ENCODE data around the gene ATL2.

Gene ATL2

DNA sequence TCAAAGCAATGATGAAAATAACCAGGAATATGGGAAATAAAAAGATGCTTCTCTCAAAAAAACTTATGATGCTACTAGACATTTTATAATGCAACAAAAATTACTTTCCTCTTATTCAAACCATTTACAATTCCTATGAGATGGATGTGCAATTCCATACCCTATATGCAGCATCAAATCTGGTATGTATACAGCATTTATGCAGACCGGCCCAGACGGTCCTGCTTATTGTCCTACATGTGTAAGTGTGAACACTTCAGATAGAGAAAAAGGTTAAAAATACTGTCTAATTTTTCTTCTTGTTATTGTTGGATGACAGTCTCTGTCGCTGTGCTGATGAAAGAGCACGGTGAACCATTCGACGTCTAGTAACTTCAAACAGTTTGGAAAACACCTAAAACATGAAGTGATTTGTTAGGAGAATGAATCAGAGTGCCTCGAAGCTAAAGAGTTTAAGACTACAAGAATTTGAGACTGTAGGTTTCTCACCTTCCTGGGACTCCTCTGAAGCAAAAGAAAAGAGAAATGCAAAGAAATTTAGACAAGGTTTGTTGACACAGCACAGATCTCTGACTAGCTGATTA, 80.8 kb downstream of the ATL2 start:
- no peak for DNase-seq (ENCODE audit: low spot score)
- in situ Hi-C loops (cut with MboI; ENCODE audit: low pct_unique_long_range_greater_than_20kb, low sequenced_read_pairs, unreplicated experiment): no loop called here
- TF ChIP-seq, protein P1, sequence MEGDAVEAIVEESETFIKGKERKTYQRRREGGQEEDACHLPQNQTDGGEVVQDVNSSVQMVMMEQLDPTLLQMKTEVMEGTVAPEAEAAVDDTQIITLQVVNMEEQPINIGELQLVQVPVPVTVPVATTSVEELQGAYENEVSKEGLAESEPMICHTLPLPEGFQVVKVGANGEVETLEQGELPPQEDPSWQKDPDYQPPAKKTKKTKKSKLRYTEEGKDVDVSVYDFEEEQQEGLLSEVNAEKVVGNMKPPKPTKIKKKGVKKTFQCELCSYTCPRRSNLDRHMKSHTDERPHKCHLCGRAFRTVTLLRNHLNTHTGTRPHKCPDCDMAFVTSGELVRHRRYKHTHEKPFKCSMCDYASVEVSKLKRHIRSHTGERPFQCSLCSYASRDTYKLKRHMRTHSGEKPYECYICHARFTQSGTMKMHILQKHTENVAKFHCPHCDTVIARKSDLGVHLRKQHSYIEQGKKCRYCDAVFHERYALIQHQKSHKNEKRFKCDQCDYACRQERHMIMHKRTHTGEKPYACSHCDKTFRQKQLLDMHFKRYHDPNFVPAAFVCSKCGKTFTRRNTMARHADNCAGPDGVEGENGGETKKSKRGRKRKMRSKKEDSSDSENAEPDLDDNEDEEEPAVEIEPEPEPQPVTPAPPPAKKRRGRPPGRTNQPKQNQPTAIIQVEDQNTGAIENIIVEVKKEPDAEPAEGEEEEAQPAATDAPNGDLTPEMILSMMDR (IDR thresholded peaks at IDR 0.05; ENCODE audit: extremely low read depth, insufficient read depth, missing control alignments): no peak

DNA sequence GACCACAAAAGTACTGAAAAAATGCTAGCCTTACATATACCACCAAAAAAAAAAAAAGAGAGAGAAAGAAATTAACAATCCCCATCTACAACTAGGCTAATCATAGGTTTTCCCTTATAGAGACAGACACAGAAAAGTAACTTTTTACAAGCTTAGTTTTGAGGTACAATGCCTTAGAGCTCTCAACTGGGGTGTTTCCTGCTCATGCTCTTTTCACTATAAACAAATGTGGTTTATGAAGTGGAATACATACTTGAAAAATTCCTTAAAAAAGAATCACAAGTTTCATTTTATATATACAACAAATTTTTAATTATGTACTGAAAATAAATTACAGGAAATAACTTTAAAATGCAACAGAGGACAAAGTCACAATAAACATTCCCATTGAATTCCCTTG, 82.5 kb downstream of the ATL2 start:
- in situ Hi-C loops (cut with MboI; ENCODE audit: low pct_unique_long_range_greater_than_20kb, low sequenced_read_pairs, unreplicated experiment): no loop called here
- no peak for DNase-seq (ENCODE audit: low spot score)
- TF ChIP-seq, protein P1 (IDR thresholded peaks at IDR 0.05; ENCODE audit: extremely low read depth, insufficient read depth, missing control alignments): no peak

DNA sequence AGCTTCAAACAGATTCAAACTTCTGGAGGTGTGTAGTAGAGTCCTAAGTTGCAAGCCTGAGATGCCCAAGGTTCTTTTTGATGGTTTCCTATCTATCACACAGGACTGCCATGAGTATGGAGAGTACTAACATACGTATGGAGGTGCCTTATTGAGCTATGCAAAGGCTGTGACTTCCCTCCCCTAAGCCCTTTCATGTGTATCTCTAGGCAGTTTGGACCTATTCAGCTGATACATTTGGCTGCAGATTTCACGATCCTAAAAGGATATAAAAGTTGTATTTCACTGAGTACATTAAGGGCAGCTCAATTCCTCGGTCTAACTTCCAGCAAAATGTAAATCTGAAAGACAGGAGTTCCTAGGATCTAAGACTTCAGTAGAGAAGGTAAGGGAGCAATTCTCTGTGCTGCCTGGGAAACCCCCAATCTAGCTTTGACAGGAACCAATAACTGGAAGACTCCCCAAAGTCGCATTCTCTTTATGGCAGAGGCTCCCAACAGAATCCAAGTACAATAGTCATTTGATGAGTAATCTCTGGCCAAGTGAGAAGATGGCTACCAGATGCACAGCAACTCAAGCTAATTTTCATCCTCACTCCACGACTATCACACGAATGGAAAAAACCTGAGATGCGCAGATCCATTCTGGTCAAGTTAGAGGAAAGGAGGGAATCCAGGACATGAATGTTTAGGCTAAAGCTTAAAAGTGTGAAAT, 83.8 kb downstream of the ATL2 start:
- TF ChIP-seq, protein P1 (IDR thresholded peaks at IDR 0.05; ENCODE audit: extremely low read depth, insufficient read depth, missing control alignments): no peak
- DNase-seq (ENCODE audit: low spot score): no peak
- in situ Hi-C loops (cut with MboI; ENCODE audit: low pct_unique_long_range_greater_than_20kb, low sequenced_read_pairs, unreplicated experiment): no loop called here

DNA sequence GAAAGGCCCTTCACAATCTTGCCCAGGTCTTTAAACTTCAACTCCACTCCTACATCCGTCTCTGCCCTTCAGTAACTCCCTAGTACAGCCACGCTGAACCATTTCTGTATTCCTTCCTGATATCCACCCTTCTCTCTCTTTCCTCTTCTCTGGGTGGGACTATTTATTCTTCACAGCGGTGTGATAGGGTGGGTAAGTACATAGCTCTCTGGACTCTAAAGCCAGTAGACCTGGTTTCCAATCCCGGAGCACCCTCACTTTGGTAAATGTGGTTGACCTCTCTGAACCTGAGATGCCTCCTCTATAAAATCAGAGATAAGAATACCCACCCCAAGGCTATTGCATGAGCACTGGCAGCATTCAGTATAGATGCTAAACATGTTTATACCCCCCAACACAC, 86.7 kb downstream of the ATL2 start:
- TF ChIP-seq, protein P1 (IDR thresholded peaks at IDR 0.05; ENCODE audit: extremely low read depth, insufficient read depth, missing control alignments): no peak
- in situ Hi-C loops (cut with MboI; ENCODE audit: low pct_unique_long_range_greater_than_20kb, low sequenced_read_pairs, unreplicated experiment): no loop called here
- no peak for DNase-seq (ENCODE audit: low spot score)

DNA sequence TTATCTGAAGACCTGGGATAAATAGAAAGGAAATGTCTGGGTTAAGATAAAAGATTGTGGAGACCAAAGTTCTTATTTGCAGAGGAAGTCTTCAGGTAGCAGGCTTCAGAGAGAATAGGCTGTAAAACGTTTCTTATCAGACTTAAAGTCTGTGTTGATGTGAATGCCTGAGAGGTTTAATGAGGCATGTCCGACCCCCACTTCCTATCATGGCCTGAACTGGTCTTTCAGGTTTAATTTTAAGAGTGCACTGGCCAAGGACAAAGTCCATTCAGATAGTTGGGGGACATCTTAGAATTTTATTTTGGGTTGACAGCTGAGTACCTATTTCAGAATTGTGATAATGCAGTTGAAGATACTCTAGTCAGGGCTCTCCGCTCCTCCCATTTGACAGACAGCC, 92.1 kb downstream of the ATL2 start:
- no peak for DNase-seq (ENCODE audit: low spot score)
- in situ Hi-C loops (cut with MboI; ENCODE audit: low pct_unique_long_range_greater_than_20kb, low sequenced_read_pairs, unreplicated experiment): no loop called here
- TF ChIP-seq, protein P1 (IDR thresholded peaks at IDR 0.05; ENCODE audit: extremely low read depth, insufficient read depth, missing control alignments): no peak

DNA sequence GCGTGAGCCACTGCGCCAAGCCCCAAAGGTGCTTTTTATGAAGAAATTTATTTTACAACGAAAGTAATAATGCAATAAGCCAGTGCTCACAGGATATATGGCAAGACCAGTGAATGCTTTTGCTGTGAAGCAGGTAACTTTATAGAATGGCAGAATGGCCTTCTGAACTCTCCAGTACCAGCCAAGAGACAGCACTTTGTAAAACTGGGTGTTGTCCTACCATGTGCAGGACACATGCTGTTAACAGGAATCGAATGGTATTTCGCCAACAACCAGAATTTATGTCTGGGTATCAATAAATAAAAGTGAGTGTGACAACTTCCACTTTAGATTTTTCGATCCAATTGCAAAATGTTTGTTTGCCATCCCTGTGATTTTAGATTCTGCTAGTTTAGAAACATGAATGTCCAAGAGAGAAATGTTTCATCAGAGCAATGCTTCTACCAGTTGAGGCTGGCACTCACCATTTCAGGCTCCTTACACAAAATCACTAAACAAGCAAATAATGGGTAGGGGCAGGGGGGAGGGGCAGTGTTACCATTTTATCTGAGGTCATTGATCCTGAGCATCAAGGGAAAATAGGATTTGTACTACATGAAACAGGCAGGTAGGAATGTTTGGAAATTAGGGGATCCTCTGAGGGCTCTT, 95.9 kb downstream of the ATL2 start:
- in situ Hi-C loops (cut with MboI; ENCODE audit: low pct_unique_long_range_greater_than_20kb, low sequenced_read_pairs, unreplicated experiment): no loop called here
- no peak for DNase-seq (ENCODE audit: low spot score)
- TF ChIP-seq, protein P1 (IDR thresholded peaks at IDR 0.05; ENCODE audit: extremely low read depth, insufficient read depth, missing control alignments): no peak

Data from GM13977 (cell line).